GM10266 (cell line): ENCODE results near the gene SRRM5.
"Not testable (repeated sequence)": the region's sequence is repeated elsewhere in the genome, so short reads cannot be mapped to it uniquely, and the experiment has no call there.

Experiments used
- DNase-seq: peaks from one replicate; pipeline ENCODE4 v3.0.0; 2012; ENCODE audit errors: extremely low spot score
- TF ChIP-seq, protein P1 (sequence below): IDR thresholded peaks from 2 replicates; pipeline ENCODE4 v1.5.1; 2012; ENCODE audit warnings: mild to moderate bottlenecking, low read depth; ENCODE audit not compliant: control insufficient read depth, insufficient read depth; ENCODE audit errors: missing control alignments

Gene SRRM5

DNA sequence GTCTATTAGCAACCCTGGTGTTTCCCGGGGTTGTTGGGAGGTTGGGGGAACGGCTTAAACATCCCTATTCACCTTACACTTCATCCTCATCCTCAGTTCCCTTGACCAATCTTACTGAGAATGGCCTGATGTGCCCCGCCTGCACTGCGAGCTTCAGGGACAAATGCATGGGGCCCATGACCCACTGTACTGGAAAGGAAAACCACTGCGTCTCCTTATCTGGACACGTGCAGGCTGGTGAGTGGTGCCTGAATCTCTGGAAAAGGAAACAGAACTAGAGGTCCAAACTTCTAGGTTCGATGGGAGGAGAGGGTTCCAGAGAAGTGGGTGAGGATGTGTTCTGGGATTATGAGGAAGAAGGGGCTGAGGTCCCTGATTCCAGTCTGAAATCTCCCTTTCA lies 30.4 kb upstream of the SRRM5 start:
- TF ChIP-seq, protein P1, sequence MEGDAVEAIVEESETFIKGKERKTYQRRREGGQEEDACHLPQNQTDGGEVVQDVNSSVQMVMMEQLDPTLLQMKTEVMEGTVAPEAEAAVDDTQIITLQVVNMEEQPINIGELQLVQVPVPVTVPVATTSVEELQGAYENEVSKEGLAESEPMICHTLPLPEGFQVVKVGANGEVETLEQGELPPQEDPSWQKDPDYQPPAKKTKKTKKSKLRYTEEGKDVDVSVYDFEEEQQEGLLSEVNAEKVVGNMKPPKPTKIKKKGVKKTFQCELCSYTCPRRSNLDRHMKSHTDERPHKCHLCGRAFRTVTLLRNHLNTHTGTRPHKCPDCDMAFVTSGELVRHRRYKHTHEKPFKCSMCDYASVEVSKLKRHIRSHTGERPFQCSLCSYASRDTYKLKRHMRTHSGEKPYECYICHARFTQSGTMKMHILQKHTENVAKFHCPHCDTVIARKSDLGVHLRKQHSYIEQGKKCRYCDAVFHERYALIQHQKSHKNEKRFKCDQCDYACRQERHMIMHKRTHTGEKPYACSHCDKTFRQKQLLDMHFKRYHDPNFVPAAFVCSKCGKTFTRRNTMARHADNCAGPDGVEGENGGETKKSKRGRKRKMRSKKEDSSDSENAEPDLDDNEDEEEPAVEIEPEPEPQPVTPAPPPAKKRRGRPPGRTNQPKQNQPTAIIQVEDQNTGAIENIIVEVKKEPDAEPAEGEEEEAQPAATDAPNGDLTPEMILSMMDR, result no peak
- DNase-seq, result no peak

DNA sequence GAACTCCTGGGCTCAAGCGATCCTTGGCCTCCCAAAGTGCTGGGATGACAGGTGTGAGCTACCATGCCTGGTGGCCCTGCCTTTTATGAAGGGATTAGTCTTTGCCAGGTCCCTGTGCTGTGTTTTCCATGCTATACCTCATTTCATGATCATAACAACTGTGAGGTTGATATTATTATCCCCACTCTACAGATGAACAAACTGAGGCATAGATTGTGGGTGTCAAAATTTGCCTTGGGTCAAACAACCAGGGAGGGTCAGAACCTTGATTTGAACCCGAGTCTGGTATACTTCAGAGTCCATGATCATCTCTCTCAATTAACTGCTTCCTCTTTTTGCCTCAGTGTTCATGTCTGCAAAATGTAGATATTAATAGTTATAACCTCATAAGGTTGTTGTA lies 29.4 kb upstream of the SRRM5 start:
- DNase-seq, result no peak
- TF ChIP-seq, protein P1, result no peak

DNA sequence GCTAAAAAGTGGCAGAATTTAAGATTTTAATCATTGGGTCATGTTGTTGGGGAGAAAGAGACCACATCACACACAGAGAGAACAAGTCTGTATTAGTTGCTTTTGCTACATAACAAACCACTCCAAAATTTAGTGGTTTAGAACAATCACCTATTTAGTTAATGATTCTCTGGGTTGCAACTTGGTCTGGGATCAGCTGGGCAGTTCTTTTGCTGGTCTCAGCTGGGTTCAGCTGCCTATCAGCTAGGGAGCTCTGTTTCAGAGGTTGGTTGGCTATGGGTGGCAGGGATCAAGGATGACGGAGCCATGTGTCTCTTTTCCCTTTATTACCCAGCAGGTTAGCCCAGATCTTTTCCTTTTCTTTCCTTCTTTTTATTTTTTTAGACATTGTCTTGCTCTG lies 27.4 kb upstream of the SRRM5 start:
- TF ChIP-seq, protein P1, result no peak

DNA sequence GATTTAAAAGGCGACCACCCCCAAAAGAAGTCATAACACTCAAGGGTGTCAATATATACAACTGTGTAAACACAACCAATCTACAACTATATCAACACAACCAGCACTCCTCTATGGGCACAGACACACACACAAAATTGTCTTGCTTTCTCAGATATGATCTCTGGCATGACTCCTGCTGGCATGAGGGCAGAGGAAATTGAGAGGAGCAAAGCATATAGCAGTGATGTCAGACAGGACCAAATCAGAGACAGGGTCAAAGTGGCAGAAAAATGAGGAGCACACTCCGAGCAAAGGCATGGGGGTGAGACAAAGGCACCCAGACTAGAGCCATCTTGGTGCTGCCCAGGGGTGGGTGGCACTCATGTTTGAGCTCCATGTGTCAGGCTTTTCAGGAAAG lies 25.5 kb upstream of the SRRM5 start:
- DNase-seq, result no peak

More for the DNA sequence above, 27.4 kb upstream of the SRRM5 start:
- no peak for DNase-seq

DNA sequence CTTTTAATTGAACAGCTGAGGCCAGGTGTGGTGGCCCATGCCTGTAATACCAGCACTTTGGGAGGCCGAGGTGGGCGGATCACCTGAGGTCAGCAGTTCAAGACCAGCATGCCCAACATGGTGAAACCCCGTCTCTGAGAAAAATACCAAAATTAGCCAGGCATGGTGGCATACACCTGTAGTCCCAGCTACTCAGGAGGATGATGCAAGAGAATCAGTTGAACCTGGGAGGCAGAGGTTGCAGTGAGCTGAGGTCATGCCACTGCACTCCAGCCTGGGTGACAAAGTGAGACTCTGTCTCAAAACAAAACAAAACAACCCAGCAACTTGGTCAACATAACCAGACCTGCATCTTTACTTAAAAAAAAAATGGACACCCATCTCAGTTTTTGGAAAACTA lies 24.9 kb upstream of the SRRM5 start:
- DNase-seq, result not testable (repeated sequence)

More for the DNA sequence above, 25.5 kb upstream of the SRRM5 start:
- TF ChIP-seq, protein P1, result no peak

DNA sequence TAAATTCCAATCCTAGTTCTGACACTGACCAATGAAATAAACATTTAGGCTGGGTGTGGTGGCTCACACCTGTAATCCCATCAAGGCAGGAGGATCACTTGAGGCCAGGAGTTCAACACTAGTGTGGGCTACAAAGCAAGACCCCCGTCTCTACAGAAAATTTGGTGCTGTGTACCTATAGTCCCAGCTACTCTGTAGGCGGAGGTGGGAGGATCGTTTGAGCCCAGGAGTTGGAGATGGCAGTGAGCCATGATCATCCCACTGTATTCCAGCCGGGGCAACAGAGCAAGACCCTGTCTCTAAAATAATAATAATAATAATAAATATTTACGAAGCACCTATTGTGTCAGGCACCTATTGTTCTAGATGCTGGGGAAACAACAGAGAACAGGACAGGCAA lies 22.6 kb upstream of the SRRM5 start:
- no peak for DNase-seq
- TF ChIP-seq, protein P1, result no peak

DNA sequence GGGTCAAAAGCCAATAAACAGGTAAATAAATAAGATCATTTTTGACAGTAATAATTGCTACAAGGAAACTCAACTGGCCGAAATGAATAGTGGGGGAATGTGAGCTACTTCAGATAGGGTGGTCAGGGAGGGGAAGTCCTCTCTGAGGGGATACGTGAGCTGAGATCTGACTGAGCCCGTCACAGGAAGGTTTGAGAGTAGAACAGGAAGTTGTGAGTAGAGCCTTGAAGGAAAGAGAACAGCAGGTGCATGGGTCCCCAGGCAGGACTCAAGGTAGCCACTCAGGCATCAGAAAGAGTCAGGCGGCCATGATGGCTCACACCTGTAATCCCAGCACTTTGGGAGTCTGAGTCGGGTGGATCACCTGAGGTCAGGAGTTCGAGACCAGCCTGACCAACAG lies 22.2 kb upstream of the SRRM5 start:
- DNase-seq, result no peak
- TF ChIP-seq, protein P1, result no peak

DNA sequence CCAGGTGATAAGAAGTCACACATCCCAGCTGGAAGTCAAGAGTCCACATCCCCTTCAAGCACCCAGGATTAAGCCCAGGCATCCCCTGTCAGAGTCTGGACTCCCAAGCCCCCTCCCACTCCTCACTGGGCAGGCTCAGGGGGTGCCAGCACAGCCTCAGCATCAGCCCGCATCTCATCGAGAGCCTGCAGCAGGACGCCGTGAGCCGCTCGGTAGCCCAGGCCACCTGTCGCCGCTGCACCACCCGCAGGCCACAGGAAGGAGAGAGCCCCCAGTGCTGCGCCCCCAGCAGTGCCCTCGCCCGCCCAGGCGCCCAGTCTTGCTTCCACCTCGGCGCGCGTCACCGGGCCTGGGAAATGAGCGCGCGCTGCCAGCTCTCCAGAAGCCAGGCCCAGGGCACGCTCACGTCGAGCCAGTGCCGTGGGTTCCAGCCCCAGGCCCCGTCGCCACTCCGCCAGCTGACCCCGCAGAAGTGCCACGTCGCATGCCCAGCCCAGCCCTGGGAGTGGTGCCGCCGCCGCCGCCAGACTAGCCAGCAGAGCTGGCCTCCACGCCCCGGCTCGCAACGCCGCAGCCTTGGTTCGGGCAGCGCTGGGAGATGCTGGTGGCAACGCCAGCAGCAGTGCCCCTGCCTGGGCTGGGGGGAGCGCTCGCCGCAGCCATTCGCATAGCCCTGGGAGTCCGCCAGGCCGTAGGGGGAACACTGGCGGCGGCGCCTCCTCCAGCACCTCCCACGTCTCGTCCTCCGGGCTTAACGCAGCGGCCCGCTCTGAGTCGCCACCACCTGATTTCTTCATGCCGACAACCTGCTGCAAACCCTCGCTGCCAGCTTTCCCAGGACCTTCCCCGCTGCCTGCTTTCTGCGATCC lies 19.8 kb upstream of the SRRM5 start:
- DNase-seq, result no peak
- TF ChIP-seq, protein P1, result no peak
